ENCODE results near the gene CFAP69. TPM values are rescaled to one million over a fixed set of nuclear protein-coding genes. Genes with fewer than 3 reads are reported as not detected.
A peak's percentile ranks its signal among the peaks of the same experiment; 100 is the strongest.
"Not testable (repeated sequence)": the region's sequence is repeated elsewhere in the genome, so short reads cannot be mapped to it uniquely, and the experiment has no call there.

The CFAP69 gene
- total RNA-seq, 1 donor from 2014 or later: 10.3 TPM

DNA sequence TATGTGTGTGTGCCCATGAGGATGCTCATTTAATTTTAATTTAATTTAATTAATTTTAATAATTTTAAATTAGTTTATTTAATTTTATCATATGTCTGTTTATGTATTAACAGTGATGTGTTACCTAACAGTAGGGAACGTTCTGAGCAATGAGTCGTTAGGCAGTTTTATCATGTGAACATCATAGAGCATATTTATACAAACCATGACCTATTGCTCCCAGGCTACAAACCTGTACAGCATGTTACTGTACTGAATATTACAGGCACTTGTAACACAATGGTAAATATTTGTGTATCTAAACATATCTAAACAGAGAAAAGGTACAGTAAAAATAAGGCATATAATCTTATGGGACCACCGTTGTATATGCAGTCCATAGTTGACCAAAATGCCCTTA, 13.7 kb upstream of the CFAP69 start:
- no peak for DNase-seq (ENCODE audit: low read depth)

DNA sequence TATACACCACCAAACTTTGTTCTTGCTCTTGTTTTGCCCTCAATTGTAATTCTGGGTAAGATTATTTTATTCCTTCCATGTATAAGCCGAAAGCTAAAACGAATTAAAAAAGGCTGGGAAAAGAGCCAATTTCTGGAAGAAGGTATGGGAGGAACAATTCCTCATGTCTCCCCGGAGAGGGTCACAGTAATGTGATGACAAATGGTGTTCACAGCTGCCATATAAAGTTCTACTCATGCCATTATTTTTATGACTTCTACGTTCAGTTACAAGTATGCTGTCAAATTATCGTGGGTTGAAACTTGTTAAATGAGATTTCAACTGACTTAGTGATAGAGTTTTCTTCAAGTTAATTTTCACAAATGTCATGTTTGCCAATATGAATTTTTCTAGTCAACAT, 12.5 kb upstream of the CFAP69 start:
- DNase-seq (ENCODE audit: low read depth): no peak

DNA sequence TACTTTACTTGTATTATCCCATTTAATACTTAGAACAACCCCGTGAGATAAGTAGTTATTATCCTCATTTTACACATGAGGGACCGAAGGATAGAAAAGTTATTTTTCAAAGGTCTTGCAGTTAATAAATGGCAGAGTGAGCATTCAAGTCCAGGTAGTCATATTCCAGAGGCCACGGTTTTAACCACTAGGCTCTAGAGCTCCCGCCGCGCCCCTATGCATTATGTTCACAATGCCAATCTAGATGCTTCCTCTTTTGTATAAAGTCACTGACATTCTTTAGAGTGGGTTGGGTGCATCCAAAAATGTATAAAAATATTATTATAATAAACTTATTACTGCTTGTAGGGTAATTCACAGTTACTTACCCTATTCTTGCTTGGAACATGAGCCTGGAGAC, 11.4 kb upstream of the CFAP69 start:
- DNase-seq (ENCODE audit: low read depth): no peak

DNA sequence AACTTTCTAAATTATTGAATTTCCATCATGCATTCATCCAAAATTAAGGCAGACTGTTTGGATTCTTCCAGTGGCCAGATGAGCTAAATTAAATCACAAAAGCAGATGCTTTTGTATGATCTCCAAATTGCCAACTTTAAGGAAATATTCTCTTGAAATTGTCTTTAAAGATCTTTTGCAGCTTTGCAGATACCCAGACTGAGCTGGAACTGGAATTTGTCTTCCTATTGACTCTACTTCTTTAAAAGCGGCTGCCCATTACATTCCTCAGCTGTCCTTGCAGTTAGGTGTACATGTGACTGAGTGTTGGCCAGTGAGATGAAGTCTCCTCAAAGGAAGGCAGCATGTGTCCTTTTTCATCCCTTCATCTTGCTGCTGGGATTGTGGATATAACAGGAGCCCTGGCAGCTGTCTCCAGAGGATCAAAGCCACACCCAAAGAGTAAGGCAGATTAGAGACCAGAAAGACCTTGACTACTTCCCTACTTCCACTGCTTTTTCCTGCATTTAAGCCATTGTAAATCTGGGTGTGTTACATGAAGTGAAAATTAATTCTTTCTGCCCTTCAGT, 8.2 kb upstream of the CFAP69 start:
- DNase-seq (ENCODE audit: low read depth): no peak

DNA sequence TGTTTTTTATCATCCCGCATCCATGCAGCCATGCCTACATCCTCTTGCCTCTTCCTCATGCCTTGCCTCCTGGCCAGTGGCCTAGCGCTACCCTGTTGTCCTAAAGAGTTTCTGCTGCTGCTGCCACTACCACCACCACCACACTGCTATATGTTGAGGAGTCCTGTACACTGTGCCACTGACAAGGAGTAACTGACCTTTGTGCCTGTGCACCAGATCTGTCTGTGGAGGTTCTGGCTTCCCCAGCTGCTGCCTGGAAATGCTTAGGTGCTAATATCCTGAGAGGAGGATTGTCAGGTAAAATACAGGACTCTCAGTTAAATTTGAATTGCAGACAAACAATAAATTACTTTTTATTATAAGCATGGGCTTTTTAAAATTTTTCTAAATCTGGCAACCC, 7.0 kb upstream of the CFAP69 start:
- no peak for DNase-seq (ENCODE audit: low read depth)

DNA sequence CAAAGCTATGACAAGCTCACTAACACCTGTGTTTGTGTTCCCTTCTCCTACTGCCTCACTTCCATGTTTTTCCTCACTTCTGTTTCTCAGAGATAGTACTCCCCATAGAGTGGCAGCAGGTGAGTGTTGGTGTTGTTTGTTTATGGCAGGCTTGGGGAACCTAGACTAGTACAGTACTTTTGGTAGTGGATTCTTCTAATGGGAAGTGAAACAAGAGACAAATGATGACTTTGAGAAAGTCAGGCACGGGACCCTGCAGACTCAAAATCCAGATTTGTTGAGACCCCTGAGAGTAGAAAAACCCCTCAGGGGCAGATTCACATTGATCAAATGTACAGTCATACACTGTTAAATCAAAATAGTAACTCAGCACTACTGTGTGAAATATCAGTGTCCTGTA, 6.4 kb upstream of the CFAP69 start:
- DNase-seq (ENCODE audit: low read depth): no peak

DNA sequence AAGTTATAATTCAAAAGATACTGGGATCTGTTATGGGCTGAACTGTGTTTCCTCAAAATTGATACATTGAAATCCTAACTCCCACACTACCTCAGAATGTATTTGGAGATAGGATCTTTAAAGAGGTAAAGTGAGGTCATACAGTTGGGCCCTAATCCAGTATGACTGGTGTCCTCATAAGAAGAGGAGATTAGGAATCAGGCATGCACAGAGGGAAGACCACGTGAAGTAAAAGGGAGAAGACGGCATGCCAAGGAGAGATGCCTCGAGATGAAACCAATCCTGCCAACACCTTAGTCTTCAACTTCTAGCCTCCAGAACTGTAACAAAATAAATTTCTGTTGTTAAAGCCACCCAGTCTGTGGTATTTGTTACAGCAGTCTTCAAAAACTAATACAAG, 5.9 kb upstream of the CFAP69 start:
- no peak for DNase-seq (ENCODE audit: low read depth)

DNA sequence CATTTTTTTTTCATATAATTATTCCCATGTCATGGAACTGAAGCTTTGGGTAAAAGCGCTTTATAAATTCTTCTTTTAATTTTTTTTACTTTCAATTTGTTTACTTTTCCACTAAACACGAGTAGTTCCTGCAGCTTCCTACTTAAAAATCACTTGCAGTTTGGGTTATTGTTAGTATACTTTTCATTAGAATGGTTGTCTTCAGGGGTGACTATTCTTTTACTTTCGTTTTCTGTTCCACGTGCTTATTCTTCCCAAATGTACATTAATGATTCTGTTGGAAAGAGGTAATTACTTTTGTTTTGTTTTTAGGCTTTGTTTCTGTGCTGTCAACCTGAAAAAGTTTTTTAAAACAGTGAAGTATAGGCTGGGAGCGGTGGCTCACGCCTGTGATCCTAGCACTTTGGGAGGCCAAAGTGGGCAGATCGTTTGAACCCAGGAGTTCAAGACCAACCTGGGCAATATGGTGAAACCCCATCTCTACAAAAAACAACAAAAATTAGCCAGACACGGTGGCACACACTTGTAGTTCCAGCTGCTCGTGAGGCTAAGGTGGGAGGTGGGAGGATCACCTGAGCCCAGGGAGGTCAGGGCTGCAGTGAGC, 5.2 kb upstream of the CFAP69 start:
- no peak for DNase-seq (ENCODE audit: low read depth)

DNA sequence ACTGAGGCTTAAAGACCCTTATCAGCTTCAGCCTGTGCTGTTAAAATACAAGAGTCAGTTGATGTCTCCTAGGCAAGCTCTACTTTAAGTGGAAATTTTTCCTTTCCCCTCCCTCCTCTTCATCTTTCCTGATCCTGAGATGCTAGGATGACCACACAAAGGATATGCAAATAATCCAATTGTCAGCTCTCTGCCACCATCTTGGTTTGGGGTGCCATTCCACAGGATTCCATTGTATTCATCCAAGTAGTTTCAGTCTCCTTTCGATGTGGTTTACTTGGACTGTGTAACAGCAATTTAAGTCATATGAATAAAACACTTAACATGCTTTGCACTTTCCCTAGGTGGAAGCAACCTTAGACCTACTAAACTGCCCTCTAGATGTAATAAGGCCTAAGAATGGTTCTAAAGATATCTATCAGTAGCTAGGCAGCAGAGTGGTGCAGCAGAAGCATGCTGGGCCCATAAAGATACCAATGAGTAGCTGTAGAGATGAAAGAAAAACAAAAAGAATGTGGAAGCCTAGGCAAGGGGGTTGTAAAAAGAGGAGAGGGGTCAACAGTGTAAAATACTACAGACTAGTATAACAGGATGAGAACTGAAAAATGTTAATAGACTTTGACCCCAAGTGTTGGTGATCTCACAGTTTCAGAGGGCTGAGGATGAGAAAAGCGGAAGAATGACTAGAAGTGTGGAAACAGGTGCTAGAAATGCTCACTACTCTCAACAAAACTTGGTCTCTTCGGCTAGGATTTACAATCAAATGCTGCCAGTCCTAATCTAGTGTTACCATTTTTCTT, 2.4 kb upstream of the CFAP69 start:
- no peak for DNase-seq (ENCODE audit: low read depth)

DNA sequence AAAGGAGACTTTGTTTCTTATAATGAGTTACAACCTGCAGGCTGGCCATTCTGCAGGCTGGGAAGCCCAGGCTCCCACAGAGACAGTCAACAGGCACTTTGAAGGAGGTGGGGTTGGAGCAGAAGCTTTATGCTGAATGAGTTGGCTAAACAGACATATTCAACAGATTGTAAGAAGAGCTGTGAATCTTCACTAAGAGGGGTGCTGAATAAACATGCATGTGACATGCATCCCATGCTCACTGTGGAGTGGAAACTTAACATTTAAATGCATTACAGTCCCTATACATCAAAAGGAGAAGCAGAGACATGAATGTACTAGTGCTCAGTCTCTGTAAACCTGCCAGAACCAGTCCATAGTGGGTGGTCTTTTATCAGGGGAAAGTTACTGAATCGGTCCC, 1.4 kb upstream of the CFAP69 start:
- no peak for DNase-seq (ENCODE audit: low read depth)

DNA sequence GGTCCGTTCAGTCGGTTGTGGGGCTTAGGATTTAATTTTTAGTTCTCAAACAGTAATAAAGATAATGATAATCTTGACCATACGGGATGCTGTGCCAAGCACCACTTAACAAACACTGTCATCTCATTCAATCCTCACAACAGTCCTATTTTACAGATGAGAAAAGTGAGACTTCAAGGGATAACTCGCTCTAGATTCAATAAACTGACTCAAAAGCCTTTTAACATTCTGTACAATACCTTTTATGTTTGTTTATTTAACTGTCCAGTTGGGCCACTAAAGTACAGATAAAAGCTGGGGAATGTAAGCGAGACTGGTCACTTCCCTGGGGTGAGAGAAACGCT, 437 bp upstream of the CFAP69 start:
- no peak for DNase-seq (ENCODE audit: low read depth)

DNA sequence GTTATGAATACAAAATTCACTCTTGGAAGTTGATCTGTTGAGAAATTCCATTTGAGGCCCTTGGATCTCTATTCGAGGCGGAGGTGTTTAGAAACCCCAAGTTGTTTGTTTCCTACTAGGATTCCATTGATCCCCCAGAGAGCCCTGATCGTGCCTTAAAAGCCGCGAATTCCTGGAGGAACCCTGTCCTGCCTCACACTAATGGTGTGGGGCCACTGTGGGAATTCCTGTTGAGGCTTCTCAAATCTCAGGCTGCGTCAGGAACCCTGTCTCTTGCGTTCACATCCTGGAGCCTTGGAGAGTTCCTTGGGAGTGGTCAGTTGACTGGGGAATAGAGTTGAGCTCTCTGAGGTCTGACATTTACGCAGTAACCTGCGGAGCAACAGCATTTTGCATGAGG, 1.2 kb downstream of the CFAP69 start:
- DNase-seq (ENCODE audit: low read depth): peak; percentile 44

DNA sequence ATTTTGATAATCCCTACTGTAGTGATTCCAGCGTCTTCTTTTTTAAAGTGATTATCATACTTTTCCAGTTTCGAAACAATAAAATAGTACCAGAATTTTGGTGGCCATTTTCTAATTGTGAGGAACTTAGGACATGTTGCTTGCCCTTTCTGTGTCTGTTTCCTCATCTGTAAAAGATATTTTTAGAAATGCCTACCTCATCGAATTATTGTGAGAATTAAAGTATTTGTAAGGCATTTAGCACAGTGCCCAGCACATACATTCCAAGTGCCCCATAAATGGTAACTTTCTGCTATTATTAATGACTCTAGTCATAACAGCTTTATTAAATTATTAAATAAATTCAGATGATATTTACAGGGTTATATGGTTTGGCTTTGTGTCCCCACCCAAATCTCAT, 3.7 kb downstream of the CFAP69 start:
- no peak for DNase-seq (ENCODE audit: low read depth)

DNA sequence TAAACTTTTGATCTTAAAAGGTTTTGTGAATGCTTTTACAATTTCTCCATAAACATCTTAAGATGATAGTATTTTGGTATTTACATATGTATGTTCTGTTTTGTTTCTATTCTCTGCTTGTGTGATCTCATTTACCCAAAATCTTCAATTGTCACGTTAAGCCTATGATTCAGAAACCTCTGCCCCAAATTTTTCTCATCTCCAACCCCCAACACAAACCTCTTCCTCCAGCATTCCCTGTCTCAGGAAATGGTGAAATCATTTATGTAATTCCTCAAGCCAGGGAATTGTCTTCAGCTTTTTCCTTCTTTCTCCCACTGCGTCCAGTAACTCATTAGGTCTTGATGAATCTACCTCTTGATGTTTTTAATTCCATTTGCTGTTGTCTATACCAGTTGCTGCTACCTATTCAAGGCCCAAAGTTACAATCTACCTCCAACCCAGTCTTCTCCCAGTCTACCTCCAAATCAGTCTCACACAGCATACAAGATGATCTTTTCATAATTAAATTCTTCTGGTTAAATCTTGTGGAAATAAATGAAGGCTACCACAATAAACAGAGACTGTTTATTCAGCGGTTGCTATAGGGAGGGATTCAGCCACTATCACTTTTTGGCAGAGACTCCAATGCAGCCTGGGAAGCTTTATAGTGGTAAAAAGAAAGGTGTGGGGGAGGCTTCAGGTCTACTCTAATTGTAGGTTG, 5.8 kb downstream of the CFAP69 start:
- DNase-seq (ENCODE audit: low read depth): peak; percentile 55

DNA sequence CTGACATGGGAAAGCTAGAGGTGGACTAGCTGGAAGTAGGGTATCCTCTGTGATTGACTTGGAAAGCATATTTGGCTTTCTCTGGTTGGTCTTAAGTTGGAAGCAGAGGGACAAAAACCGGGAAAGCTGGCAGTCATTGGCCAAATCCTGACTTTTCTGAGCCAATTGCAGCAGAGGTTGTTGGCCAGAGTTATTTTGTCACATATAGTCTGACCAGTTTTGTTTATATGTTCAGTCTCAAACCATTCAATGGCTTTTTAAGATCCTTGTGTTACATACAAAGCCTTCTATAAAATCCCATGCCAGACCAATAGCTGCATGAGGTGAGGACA, 6.3 kb downstream of the CFAP69 start:
- DNase-seq (ENCODE audit: low read depth): no peak

DNA sequence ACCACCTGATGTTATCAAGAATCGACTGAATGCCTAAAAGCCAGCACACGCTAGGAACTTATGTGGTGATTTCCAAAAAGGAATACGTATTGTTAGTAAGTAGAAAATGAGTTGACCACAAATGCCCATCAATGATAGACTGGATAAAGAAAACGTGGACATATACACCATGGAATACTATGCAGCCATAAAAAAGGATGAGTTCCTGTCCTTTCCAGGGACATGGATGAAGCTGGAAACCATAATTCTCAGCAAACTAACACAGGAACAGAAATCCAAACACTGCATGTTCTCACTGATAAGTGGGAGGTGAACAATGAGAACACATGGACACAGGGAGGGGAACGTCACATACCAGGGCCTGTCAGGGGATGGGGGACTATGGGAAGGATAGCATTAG, 11.0 kb downstream of the CFAP69 start:
- not testable (repeated sequence) for DNase-seq (ENCODE audit: low read depth)

DNA sequence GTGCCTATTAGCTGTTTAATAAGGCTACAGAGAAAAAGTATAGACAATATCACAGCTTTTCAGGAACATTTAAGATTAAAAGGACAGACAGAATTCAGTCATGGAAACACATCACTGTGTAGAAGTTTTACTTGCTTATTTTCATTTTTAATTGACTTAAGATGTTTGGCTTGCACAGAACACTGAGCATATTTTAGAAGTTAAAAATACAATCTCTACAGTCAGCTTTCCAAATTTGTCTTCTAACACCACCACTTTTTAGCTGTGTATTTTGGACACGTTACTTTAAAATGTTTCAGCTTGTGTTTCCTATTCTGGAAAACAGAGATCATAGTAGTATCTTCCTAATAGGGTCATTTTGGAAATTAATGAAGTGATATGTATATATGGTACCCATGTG, 11.8 kb downstream of the CFAP69 start:
- no peak for DNase-seq (ENCODE audit: low read depth)

DNA sequence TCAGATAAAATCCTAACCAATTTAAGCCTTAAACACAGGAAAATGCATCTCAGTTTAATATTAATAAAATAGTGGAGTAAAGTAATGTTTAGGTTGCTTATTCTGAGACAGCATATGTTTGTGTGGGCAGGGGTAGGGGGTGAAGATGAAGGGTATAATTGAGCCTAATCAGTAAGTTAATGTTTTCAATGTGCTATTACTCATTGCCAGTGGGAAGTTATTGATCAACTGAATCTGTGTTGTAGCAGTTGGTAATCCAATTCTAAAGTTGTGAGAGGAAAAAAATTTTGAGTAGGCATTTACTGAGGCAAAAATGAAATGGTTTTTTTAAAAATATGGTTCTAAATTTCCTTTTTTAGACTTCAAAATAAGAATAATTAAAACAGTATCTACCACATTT, 16.5 kb downstream of the CFAP69 start:
- DNase-seq (ENCODE audit: low read depth): peak; percentile 36

DNA sequence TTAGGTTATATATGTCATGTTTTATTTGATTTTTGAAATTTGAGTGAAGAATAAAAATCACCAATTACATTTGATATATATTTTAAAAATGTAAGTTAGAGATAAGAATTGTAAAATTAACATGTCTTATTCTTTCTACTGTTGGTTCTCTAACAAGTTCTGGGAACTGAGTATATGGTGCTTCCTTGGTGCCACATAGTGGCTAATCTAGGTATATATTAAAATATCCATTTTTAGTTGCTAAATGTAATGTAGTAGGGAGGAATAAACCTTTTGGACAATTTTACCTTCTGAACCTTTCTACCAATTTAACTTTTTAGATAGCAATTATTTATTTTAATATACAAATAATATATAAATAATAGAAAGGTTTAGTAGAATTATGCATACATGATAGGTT, 17.5 kb downstream of the CFAP69 start:
- peak; percentile 53 for DNase-seq (ENCODE audit: low read depth)

DNA sequence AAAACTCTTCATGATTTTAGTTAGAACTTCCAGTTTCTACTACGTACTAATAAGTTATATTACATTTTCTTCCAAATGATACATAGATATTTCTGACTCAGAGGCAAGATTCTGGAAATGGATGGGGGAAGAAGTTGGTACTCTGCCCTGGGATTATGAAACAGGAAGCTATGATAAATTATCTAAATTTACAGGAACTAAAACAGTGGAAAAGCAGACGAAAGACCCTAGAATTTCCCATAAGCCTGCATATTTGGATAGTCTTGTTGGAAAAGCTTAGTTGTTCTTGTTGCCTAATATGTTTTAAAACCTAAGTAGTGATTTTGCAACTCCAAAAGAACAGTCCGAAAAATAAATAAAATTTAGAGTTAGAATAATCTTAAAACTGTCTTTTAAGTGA, 21.8 kb downstream of the CFAP69 start:
- DNase-seq (ENCODE audit: low read depth): no peak

DNA sequence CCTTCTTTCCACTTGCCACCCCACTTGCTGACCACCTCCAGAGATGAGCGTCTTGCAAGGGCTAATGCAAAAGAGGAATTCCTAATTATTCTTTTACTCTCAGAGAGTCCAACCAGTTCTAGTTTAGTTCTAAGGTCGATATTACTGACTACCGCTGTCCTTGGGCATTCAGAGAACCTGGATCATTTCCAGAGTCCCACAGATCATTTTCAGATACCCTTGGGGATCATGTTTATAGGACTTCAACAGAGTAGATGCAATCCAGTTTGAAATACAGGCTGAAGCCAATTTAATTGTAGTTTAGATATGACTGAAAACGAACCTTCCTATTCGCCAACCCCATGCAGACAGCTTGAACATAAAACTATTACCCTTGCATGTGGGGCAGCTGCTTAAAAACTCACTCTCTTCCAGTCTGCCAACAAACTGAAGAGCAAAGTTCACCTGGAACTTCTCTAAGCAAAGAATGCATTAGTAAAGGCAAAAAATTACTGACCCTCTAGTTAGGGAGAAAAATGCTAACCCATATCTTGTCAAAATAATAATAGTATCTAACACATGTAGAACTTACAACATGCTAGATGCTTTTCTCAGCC, 22.4 kb downstream of the CFAP69 start:
- DNase-seq (ENCODE audit: low read depth): no peak

DNA sequence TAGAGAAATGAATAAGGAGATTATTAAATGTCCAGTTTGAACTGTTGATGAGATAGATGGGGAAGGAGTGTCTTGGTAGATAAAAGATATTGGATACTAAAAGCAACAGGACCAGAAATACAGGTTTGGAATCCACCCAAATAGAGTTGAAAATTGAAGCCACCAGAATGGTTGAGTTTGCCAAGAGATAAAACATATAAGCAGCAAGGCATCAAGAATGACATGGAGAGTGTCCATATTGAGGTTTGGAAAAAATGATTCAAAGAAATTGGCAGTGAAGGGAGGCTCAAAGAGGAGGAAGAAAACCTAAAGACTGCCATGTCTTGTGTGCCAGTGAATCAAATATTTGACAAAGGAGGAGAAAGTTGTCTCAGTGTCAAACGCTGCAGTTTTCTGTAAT, 24.2 kb downstream of the CFAP69 start:
- DNase-seq (ENCODE audit: low read depth): no peak

Data from renal cortical epithelial cell (primary cell).